Fibroblast of lung (primary cell): ENCODE measurements around the gene LMAN1. TPM values are rescaled to one million over a fixed set of nuclear protein-coding genes. Genes with fewer than 3 reads are reported as not detected.

Source experiments
- DNase-seq, 2 donors: peaks; one replicate each; pipeline versions ENCODE4 v3.0.0 to v3.0.0-alpha.2; 2010; ENCODE audit warnings: low read depth in 2 of 2
- H2AFZ ChIP-seq: 2 replicates; pipeline ENCODE4 v1.5.1; 2012; ENCODE audit warnings: low read length, control low read depth, inconsistent platforms
- H3K27ac ChIP-seq: 2 replicates; pipeline ENCODE4 v1.5.1; 2011; ENCODE audit warnings: low read length, control low read depth; ENCODE audit not compliant: insufficient read depth
- H3K27me3 ChIP-seq: 2 replicates; pipeline ENCODE4 v1.5.1; 2011; ENCODE audit warnings: mild to moderate bottlenecking, low read length; ENCODE audit not compliant: control insufficient read depth, insufficient read depth
- H3K36me3 ChIP-seq: 2 replicates; pipeline ENCODE4 v1.5.1; 2011; ENCODE audit warnings: low read length; ENCODE audit not compliant: control insufficient read depth, insufficient read depth
- H3K4me1 ChIP-seq: 2 replicates; pipeline ENCODE4 v1.5.1; 2011; ENCODE audit warnings: low read length; ENCODE audit not compliant: control insufficient read depth, insufficient read depth; ENCODE audit errors: extremely low read depth
- H3K4me2 ChIP-seq: 2 replicates; pipeline ENCODE4 v1.5.1; 2011; ENCODE audit warnings: low read length, control low read depth; ENCODE audit not compliant: insufficient read depth; ENCODE audit errors: extremely low read depth
- H3K4me3 ChIP-seq, 4 experiments: fragments of 200-600 bp in 1 of 4; sonication (generic) in 1 of 4; replicated peaks in 1 of 4; 2 replicates each; pipeline ENCODE4 v1.5.1; 2011 to 2016; ENCODE audit warnings: low read length in 4 of 4, low read depth in 3 of 4, mild to moderate bottlenecking in 3 of 4, control low read depth in 2 of 4, inconsistent platforms in 1 of 4, mixed read lengths in 1 of 4; ENCODE audit not compliant: insufficient read depth in 1 of 4; ENCODE audit errors: control extremely low read depth in 1 of 4
- H3K79me2 ChIP-seq: 2 replicates; pipeline ENCODE4 v1.5.1; 2012; ENCODE audit warnings: mild to moderate bottlenecking, low read length, inconsistent platforms; ENCODE audit not compliant: control insufficient read depth, insufficient read depth
- H3K9ac ChIP-seq: 2 replicates; pipeline ENCODE4 v1.5.1; 2011; ENCODE audit warnings: mild to moderate bottlenecking, low read length, control low read depth; ENCODE audit not compliant: insufficient read depth
- H3K9me3 ChIP-seq: 2 replicates; pipeline ENCODE4 v1.5.1; 2012; ENCODE audit warnings: low read depth, low read length; ENCODE audit not compliant: control insufficient read depth, insufficient read depth
- H4K20me1 ChIP-seq: 2 replicates; pipeline ENCODE4 v1.5.1; 2011; ENCODE audit warnings: low read length; ENCODE audit not compliant: control insufficient read depth, insufficient read depth; ENCODE audit errors: extremely low read depth
- EZH2 ChIP-seq: IDR thresholded peaks from 2 replicates; pipeline ENCODE4 v1.5.1; 2012; ENCODE audit warnings: low read length, control low read depth, mild to moderate bottlenecking; ENCODE audit errors: missing control alignments
- polyA plus RNA-seq, 2 donors: library from polyadenylated mRNA; depleted of rRNA in 1 of 2; stranded (reverse) in 1 of 2; unstranded in 1 of 2; fragments of >200 nt; gene quantifications; 2 replicates each; pipeline ENCODE4 v1.2.1, GENCODE V29; 2011 to 2012; ENCODE audit warnings: missing spikeins in 1 of 2
- total RNA-seq: library from RNA; depleted of rRNA; stranded (reverse); fragments of >200 nt; gene quantifications from 2 replicates; pipeline ENCODE4 v1.2.1, GENCODE V29; 2014
- TF ChIP-seq, protein P1 (sequence below), 2 donors: IDR thresholded peaks in 1 of 2; conservative IDR thresholded peaks in 1 of 2; 1 replicate in 1 of 2; 2 replicates in 1 of 2; pipeline ENCODE4 v1.5.1; 2011 to 2012; ENCODE audit warnings: low read length in 2 of 2, control low read depth in 1 of 2, inconsistent platforms in 1 of 2, low read depth in 1 of 2, mild to moderate bottlenecking in 1 of 2

Gene LMAN1
- total and polyA plus RNA-seq, 2 donors (not counting 1 experiment from before 2014, with no cell fraction given): 130 to 170 TPM

DNA sequence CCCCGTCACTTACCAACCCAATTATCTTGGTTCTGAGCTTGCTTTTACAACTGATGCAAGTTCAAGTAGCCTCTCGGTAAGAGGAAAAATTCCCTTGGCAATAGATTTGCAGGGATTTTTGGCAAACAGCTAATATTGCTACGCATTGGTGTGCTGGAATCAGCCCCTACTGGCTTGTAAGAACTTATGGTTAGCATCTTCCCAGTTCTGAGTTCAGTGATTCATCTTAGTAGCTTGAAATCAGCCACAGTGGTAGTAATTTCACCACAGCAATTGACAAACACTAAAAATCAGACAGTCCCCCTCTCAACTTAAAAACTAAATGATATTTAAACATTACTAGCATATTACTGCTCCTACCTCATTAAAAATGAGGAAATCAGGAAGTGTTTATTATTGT lies 79.9 kb downstream of the LMAN1 start:
- Histone ChIP-seq H2AFZ (no peak overlapping the region), H3K4me1 (no peaks in the 10 kb centered on the region), H3K27me3 (peaks cover 35% of the 10 kb centered on the region), H3K4me3 (no peak overlapping the region), H4K20me1 (no peaks in the 10 kb centered on the region), H3K27ac (no peak overlapping the region), H3K9me3 (no peaks in the 10 kb centered on the region), H3K36me3 (no peaks in the 10 kb centered on the region), H3K9ac (no peak overlapping the region), H3K4me2 (no peak overlapping the region), H3K79me2 (no peaks in the 10 kb centered on the region)
- TF ChIP-seq EZH2: no peak
- TF ChIP-seq, protein P1, sequence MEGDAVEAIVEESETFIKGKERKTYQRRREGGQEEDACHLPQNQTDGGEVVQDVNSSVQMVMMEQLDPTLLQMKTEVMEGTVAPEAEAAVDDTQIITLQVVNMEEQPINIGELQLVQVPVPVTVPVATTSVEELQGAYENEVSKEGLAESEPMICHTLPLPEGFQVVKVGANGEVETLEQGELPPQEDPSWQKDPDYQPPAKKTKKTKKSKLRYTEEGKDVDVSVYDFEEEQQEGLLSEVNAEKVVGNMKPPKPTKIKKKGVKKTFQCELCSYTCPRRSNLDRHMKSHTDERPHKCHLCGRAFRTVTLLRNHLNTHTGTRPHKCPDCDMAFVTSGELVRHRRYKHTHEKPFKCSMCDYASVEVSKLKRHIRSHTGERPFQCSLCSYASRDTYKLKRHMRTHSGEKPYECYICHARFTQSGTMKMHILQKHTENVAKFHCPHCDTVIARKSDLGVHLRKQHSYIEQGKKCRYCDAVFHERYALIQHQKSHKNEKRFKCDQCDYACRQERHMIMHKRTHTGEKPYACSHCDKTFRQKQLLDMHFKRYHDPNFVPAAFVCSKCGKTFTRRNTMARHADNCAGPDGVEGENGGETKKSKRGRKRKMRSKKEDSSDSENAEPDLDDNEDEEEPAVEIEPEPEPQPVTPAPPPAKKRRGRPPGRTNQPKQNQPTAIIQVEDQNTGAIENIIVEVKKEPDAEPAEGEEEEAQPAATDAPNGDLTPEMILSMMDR (conservative IDR thresholded peaks at IDR 0.05 in 1 of 2, IDR thresholded peaks at IDR 0.05 in 1 of 2; ENCODE audit: low read depth in 1 of 2, low read length in 2 of 2): no peak
- DNase-seq: peak in 1 of 2 donors; percentile 7

DNA sequence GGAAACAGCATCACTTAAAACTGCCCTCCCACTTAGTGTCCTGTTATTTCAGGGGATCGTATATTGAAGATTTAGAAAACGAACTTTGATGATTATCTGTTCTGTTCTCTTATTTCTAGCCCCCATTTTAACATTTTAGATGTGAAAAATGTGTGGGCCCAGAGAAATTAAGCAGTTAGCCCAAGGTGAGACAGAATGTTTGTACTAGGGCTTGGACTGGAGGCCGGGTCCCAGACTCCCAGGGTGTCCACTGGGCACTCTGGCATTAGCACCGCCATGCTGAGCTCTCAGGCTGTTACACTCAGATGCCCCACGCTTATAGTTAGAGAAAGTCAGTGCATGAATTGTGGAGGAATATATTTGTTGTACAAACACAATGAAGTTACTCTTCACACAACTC lies 80.3 kb downstream of the LMAN1 start:
- H2AFZ ChIP-seq: no peak overlapping the region
- no peaks in the 10 kb centered on the region for H3K36me3 ChIP-seq
- no peaks in the 10 kb centered on the region for H4K20me1 ChIP-seq
- no peak overlapping the region for H3K4me3 ChIP-seq
- peaks cover 39% of the 10 kb centered on the region for H3K27me3 ChIP-seq
- TF ChIP-seq, protein P1 (conservative IDR thresholded peaks at IDR 0.05 in 1 of 2, IDR thresholded peaks at IDR 0.05 in 1 of 2; ENCODE audit: low read depth in 1 of 2, low read length in 2 of 2): no peak
- TF ChIP-seq EZH2: no peak
- H3K79me2 ChIP-seq: no peaks in the 10 kb centered on the region
- H3K27ac ChIP-seq: no peak overlapping the region
- DNase-seq: no peak
- no peaks in the 10 kb centered on the region for H3K4me1 ChIP-seq
- no peak overlapping the region for H3K9ac ChIP-seq
- no peaks in the 10 kb centered on the region for H3K9me3 ChIP-seq
- no peak overlapping the region for H3K4me2 ChIP-seq

Other genes starting within 250 kb of the LMAN1 start
- gene SEC11C, start 219.4 kb downstream of the LMAN1 start, total RNA-seq: 14.4 and 16.3 TPM in 2 replicates
- gene SEC11C, start 219.4 kb downstream of the LMAN1 start, polyA plus RNA-seq: 12.5 and 13.4 TPM in 2 replicates
- not detected in 2 replicates for gene GRP, start 139.1 kb downstream of the LMAN1 start, total RNA-seq
- gene GRP, start 139.1 kb downstream of the LMAN1 start, polyA plus RNA-seq: not detected in 2 replicates
- not detected in 2 replicates for gene RAX, start 85.8 kb downstream of the LMAN1 start, total RNA-seq
- not detected in 2 replicates for gene RAX, start 85.8 kb downstream of the LMAN1 start, polyA plus RNA-seq
- not detected in 2 replicates for gene CPLX4, start 40.6 kb downstream of the LMAN1 start, total RNA-seq
- gene CPLX4, start 40.6 kb downstream of the LMAN1 start, polyA plus RNA-seq: not detected in 2 replicates